HEK293 (cell line): ENCODE results near the gene SAE1.

Source experiments
- CTCF ChIA-PET: fragments of 350-600 bp; formaldehyde crosslinking; extraction: SDS; loops from one replicate; lab custom pipeline; 2021; ENCODE audit warnings: antibody characterized with exemption; lab: Yijun Ruan, JAX
- POLR2A ChIA-PET: fragments of 300-600 bp; formaldehyde crosslinking; extraction: SDS; loops from one replicate; lab custom pipeline; 2020; ENCODE audit warnings: antibody characterized with exemption, inconsistent platforms; lab: Yijun Ruan, JAX
- H3K27ac ChIP-seq: fragments of 200-500 bp; sonication (Bioruptor generic); 2 replicates; pipeline ENCODE4 v1.5.1; 2014; ENCODE audit warnings: low read depth, low read length, control low read depth, inconsistent platforms; ENCODE audit errors: extremely low read depth
- H3K36me3 ChIP-seq, 2 experiments: fragments of 200-500 bp in 1 of 2; sonication (Bioruptor generic) in 1 of 2; 1 replicate in 1 of 2; 2 replicates in 1 of 2; pipeline ENCODE4 v1.5.1; 2014 to 2017; ENCODE audit warnings: inconsistent platforms in 2 of 2, low read length in 2 of 2; ENCODE audit not compliant: control insufficient read depth in 2 of 2, insufficient read depth in 1 of 2
- H3K4me1 ChIP-seq: fragments of 200-500 bp; sonication (Bioruptor generic); 2 replicates; pipeline ENCODE4 v1.5.1; 2014; ENCODE audit warnings: mild to moderate bottlenecking, low read length, inconsistent platforms; ENCODE audit not compliant: control insufficient read depth, insufficient read depth
- H3K4me3 ChIP-seq: 2 replicates; pipeline ENCODE4 v1.5.1; 2011; ENCODE audit warnings: low read depth, mild to moderate bottlenecking, control low read depth, low read length, moderate library complexity
- H3K9me3 ChIP-seq: fragments of 200-500 bp; sonication (Bioruptor generic); 2 replicates; pipeline ENCODE4 v1.5.1; 2014; ENCODE audit warnings: low read depth, low read length, inconsistent platforms; ENCODE audit not compliant: control insufficient read depth, insufficient read depth
- AEBP2 ChIP-seq: fragments of 450-650 bp; formaldehyde crosslinking; IDR thresholded peaks from 2 replicates; pipeline ENCODE4 v1.5.1; 2016; ENCODE audit warnings: missing biosample characterization, missing genetic modification characterization, borderline replicate concordance
- BCL6B ChIP-seq: fragments of 450-650 bp; formaldehyde crosslinking; IDR thresholded peaks from 2 replicates; pipeline ENCODE4 v1.5.1; 2017; ENCODE audit warnings: missing biosample characterization, missing genetic modification characterization
- HOXC10 ChIP-seq: sonication (generic); formaldehyde crosslinking; IDR thresholded peaks from 2 replicates; pipeline ENCODE4 v1.8.1; 2023; ENCODE audit warnings: mild to moderate bottlenecking, missing genetic modification reagents
- KLF10 ChIP-seq: fragments of 450-650 bp; IDR thresholded peaks from 2 replicates; pipeline ENCODE4 v1.5.1; 2018; ENCODE audit warnings: missing biosample characterization, mild to moderate bottlenecking, missing genetic modification characterization
- PRDM6 ChIP-seq: fragments of 450-650 bp; formaldehyde crosslinking; IDR thresholded peaks from 2 replicates; pipeline ENCODE4 v1.5.1; 2017; ENCODE audit warnings: missing biosample characterization, missing genetic modification characterization
- SETDB1 ChIP-seq: IDR thresholded peaks from one replicate; pipeline ENCODE4 v1.6.1; 2017; ENCODE audit warnings: mild to moderate bottlenecking, low read length, moderate library complexity, mixed read lengths; ENCODE audit not compliant: insufficient read length
- ZBTB21 ChIP-seq: fragments of 450-650 bp; formaldehyde crosslinking; IDR thresholded peaks from 2 replicates; pipeline ENCODE4 v1.5.1; 2017; ENCODE audit warnings: missing biosample characterization, missing genetic modification characterization
- ZNF114 ChIP-seq: fragments of 450-650 bp; formaldehyde crosslinking; IDR thresholded peaks from 2 replicates; pipeline ENCODE4 v1.5.0; 2017; ENCODE audit warnings: missing biosample characterization, missing genetic modification characterization
- ZNF146 ChIP-seq: fragments of 450-650 bp; formaldehyde crosslinking; IDR thresholded peaks from 2 replicates; pipeline ENCODE4 v1.5.1; 2016; ENCODE audit warnings: missing biosample characterization, missing genetic modification characterization
- ZNF148 ChIP-seq: fragments of 450-650 bp; formaldehyde crosslinking; IDR thresholded peaks from 2 replicates; pipeline ENCODE4 v1.5.0; 2017; ENCODE audit warnings: missing biosample characterization, missing genetic modification characterization, borderline replicate concordance
- ZNF2 ChIP-seq: fragments of 450-650 bp; formaldehyde crosslinking; IDR thresholded peaks from 2 replicates; pipeline ENCODE4 v1.5.1; 2016; ENCODE audit warnings: missing biosample characterization, missing genetic modification characterization
- ZNF214 ChIP-seq: fragments of 450-650 bp; formaldehyde crosslinking; IDR thresholded peaks from 2 replicates; pipeline ENCODE4 v1.5.1; 2017; ENCODE audit warnings: missing biosample characterization, mild to moderate bottlenecking, missing genetic modification characterization, borderline replicate concordance
- ZNF610 ChIP-seq: fragments of 450-650 bp; formaldehyde crosslinking; IDR thresholded peaks from 2 replicates; pipeline ENCODE4 v1.5.1; 2016; ENCODE audit warnings: missing biosample characterization, missing genetic modification characterization, borderline replicate concordance
- ZNF660 ChIP-seq: fragments of 450-650 bp; IDR thresholded peaks from 2 replicates; pipeline ENCODE4 v1.5.1; 2018; ENCODE audit warnings: missing biosample characterization, mild to moderate bottlenecking, missing genetic modification characterization
- ZNF664 ChIP-seq: fragments of 450-650 bp; formaldehyde crosslinking; IDR thresholded peaks from 2 replicates; pipeline ENCODE4 v1.5.1; 2016; ENCODE audit warnings: missing biosample characterization, missing genetic modification characterization
- ZNF792 ChIP-seq: fragments of 450-650 bp; formaldehyde crosslinking; IDR thresholded peaks from 2 replicates; pipeline ENCODE4 v1.5.1; 2016; ENCODE audit warnings: missing biosample characterization, missing genetic modification characterization
- ZSCAN5A ChIP-seq: fragments of 450-650 bp; formaldehyde crosslinking; IDR thresholded peaks from 2 replicates; pipeline ENCODE4 v1.5.1; 2016; ENCODE audit warnings: missing biosample characterization, missing genetic modification characterization
- TF ChIP-seq, protein P1 (sequence below): fragments of 450-650 bp; formaldehyde crosslinking; IDR thresholded peaks from 2 replicates; pipeline ENCODE4 v1.5.1; 2016; ENCODE audit warnings: missing biosample characterization, missing genetic modification characterization, low read depth
- TF ChIP-seq, protein P2 (sequence below): fragments of 450-650 bp; formaldehyde crosslinking; IDR thresholded peaks from 2 replicates; pipeline ENCODE4 v1.5.1; 2016; ENCODE audit warnings: missing biosample characterization, missing genetic modification characterization

Gene SAE1

GRCh38 chr19:47109177-47109540, 21.5 kb upstream of the SAE1 start:
- POLR2A ChIA-PET, result interaction anchor here (0.6 kb wide), 2 partner anchors 147 to 1212 kb away, joined by 3 read pairs; no protein-coding TSS in a partner anchor
- Histone ChIP-seq H3K27ac (peak overlapping the region; percentile 100), H3K4me1 (peaks cover 37% of the 10 kb centered on the region), H3K36me3 (peaks cover 16 to 56% of the 10 kb centered on the region in 2 experiments), H3K9me3 (no peaks in the 10 kb centered on the region), H3K4me3 (no peak overlapping the region)
- CTCF ChIA-PET, result interaction anchor here (0.6 to 1.7 kb wide), 3 partner anchors 30 to 343 kb away, joined by 3 to 4 read pairs (median 4); no protein-coding TSS in a partner anchor
- TF ChIP-seq, protein P1, sequence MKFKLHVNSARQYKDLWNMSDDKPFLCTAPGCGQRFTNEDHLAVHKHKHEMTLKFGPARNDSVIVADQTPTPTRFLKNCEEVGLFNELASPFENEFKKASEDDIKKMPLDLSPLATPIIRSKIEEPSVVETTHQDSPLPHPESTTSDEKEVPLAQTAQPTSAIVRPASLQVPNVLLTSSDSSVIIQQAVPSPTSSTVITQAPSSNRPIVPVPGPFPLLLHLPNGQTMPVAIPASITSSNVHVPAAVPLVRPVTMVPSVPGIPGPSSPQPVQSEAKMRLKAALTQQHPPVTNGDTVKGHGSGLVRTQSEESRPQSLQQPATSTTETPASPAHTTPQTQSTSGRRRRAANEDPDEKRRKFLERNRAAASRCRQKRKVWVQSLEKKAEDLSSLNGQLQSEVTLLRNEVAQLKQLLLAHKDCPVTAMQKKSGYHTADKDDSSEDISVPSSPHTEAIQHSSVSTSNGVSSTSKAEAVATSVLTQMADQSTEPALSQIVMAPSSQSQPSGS (tag by site-specific recombination), result no peak
- TF ChIP-seq ZSCAN5A (no peak), ZNF660 (tag by site-specific recombination) (peak; percentile 18; the same call in 1 of the 2 replicates), ZNF664 (tag by site-specific recombination) (peak; percentile 52; the same call in 1 of the 2 replicates), ZNF792 (tag by site-specific recombination) (no peak), ZBTB21 (tag by site-specific recombination) (no peak), ZNF610 (tag by site-specific recombination) (no peak), ZNF148 (tag by site-specific recombination) (no peak)

- Histone ChIP-seq H3K4me1 (peaks cover 42% of the 10 kb centered on the region), H3K36me3 (peaks cover 16 to 50% of the 10 kb centered on the region in 2 experiments; a peak in 2 of 3 replicates), H3K9me3 (no peaks in the 10 kb centered on the region), H3K27ac (peak overlapping the region; percentile 100), H3K4me3 (no peak overlapping the region)
- CTCF ChIA-PET, result interaction anchor here (0.6 to 1.3 kb wide), 2 partner anchors 30 to 344 kb away, joined by 3 to 4 read pairs; no protein-coding TSS in a partner anchor
- POLR2A ChIA-PET, result interaction anchor here (0.5 to 1.6 kb wide), 3 partner anchors 22 to 1282 kb away, joined by 3 to 8 read pairs (median 3); partner anchors contain the start of gene SAE1
- TF ChIP-seq PRDM6 (tag by site-specific recombination) (peak; percentile 63), BCL6B (tag by site-specific recombination) (peak; percentile 72; the same call in 1 of the 2 replicates), AEBP2 (tag by site-specific recombination) (no peak), ZNF114 (tag by site-specific recombination) (no peak), ZNF2 (tag by site-specific recombination) (no peak), HOXC10 (CRISPR knock-in tag) (no peak), SETDB1 (no peak), ZNF146 (tag by site-specific recombination) (no peak), ZNF214 (tag by site-specific recombination) (no peak), KLF10 (peak; percentile 45; the same call in 1 of the 2 replicates)
- TF ChIP-seq, protein P2, sequence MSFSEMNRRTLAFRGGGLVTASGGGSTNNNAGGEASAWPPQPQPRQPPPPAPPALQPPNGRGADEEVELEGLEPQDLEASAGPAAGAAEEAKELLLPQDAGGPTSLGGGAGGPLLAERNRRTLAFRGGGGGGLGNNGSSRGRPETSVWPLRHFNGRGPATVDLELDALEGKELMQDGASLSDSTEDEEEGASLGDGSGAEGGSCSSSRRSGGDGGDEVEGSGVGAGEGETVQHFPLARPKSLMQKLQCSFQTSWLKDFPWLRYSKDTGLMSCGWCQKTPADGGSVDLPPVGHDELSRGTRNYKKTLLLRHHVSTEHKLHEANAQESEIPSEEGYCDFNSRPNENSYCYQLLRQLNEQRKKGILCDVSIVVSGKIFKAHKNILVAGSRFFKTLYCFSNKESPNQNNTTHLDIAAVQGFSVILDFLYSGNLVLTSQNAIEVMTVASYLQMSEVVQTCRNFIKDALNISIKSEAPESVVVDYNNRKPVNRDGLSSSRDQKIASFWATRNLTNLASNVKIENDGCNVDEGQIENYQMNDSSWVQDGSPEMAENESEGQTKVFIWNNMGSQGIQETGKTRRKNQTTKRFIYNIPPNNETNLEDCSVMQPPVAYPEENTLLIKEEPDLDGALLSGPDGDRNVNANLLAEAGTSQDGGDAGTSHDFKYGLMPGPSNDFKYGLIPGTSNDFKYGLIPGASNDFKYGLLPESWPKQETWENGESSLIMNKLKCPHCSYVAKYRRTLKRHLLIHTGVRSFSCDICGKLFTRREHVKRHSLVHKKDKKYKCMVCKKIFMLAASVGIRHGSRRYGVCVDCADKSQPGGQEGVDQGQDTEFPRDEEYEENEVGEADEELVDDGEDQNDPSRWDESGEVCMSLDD (tag by site-specific recombination), result peak; percentile 35; the same call in 1 of the 2 replicates
Measured at GRCh38 chr19:47109541-47110375, 20.9 kb upstream of the SAE1 start.
